Lower lobe of right lung (tissue), 2 donors: ENCODE results near the gene RAD23B. TPM values are rescaled to one million over a fixed set of nuclear protein-coding genes. Genes with fewer than 3 reads are reported as not detected.

ENCODE experiments used
- ATAC-seq, 2 donors: fragments of 200-7000 bp; cut with Tn5 transposase; one replicate each; pipeline ENCODE4 v1.9.1; 2020 to 2022; ENCODE audit warnings: mild to moderate bottlenecking in 2 of 2, moderate library complexity in 2 of 2
- DNase-seq: peaks from one replicate; pipeline ENCODE4 v3.0.0-alpha.2; 2020
- H3K27ac ChIP-seq: fragments of 200-600 bp; one replicate; pipeline ENCODE4 v1.8.0; 2022
- H3K27me3 ChIP-seq: fragments of 200-600 bp; one replicate; pipeline ENCODE4 v1.8.0; 2022; ENCODE audit warnings: low read depth
- H3K36me3 ChIP-seq: fragments of 200-600 bp; one replicate; pipeline ENCODE4 v1.8.0; 2022; ENCODE audit warnings: mild to moderate bottlenecking
- H3K4me1 ChIP-seq: fragments of 200-600 bp; one replicate; pipeline ENCODE4 v1.8.0; 2022
- H3K4me3 ChIP-seq: fragments of 200-600 bp; one replicate; pipeline ENCODE4 v1.8.0; 2022; ENCODE audit warnings: mild to moderate bottlenecking
- H3K9me3 ChIP-seq: fragments of 200-600 bp; one replicate; pipeline ENCODE4 v1.8.0; 2022
- CTCF ChIP-seq: fragments of 200-600 bp; IDR thresholded peaks from one replicate; pipeline ENCODE4 v1.8.0; 2022; ENCODE audit warnings: antibody characterized with exemption, mild to moderate bottlenecking
- intact Hi-C: fragments of 100-400 bp; cut with DNase I; formaldehyde crosslinking; loops from one replicate; pipeline ENCODE4 v1.11.0; 2022
- total RNA-seq: library from RNA; stranded (reverse); fragmentation: NEBNext Ultra II Directional; extraction: Animal tissue kit (Norgen Biotek cat#: 25700); gene quantifications from one replicate; pipeline ENCODE4 v1.2.1, GENCODE V29; 2021
- donor health status: DM: no; HTN: yes; CAD: no; lungs with severe emphysema.

RAD23B gene
- total RNA-seq, 1 donor from 2014 or later, result 95.4 TPM

GRCh38 chr9:107361816-107362215 lies 78.7 kb downstream of the RAD23B start:
- ATAC-seq, result no peak

GRCh38 chr9:107363516-107364152 lies 80.6 kb downstream of the RAD23B start:
- H3K36me3 ChIP-seq, result no peaks in the 10 kb centered on the region
- no peak overlapping the region for H3K4me3 ChIP-seq
- H3K9me3 ChIP-seq, result no peaks in the 10 kb centered on the region
- DNase-seq (no peak), ATAC-seq (peak in 1 of 2 donors; percentile 34)
- H3K4me1 ChIP-seq, result no peaks in the 10 kb centered on the region
- TF ChIP-seq CTCF, result no peak
- intact Hi-C loops, result no loop called here
- no peak overlapping the region for H3K27ac ChIP-seq
- no peaks in the 10 kb centered on the region for H3K27me3 ChIP-seq

More at GRCh38 chr9:107361816-107362215, 78.7 kb downstream of the RAD23B start:
- H3K27me3 ChIP-seq, result no peaks in the 10 kb centered on the region
- no peak for TF ChIP-seq CTCF
- no peaks in the 10 kb centered on the region for H3K9me3 ChIP-seq
- intact Hi-C loops, result no loop called here
- H3K4me1 ChIP-seq, result no peaks in the 10 kb centered on the region
- H3K27ac ChIP-seq, result no peak overlapping the region
- H3K36me3 ChIP-seq, result no peaks in the 10 kb centered on the region
- no peak overlapping the region for H3K4me3 ChIP-seq
- no peak for DNase-seq

- DNase-seq (no peak), ATAC-seq (no peak)
- H3K4me1 ChIP-seq, result no peaks in the 10 kb centered on the region
These were observed 84.8 kb downstream of the RAD23B start for GRCh38 chr9:107367727-107368502.

DNA sequence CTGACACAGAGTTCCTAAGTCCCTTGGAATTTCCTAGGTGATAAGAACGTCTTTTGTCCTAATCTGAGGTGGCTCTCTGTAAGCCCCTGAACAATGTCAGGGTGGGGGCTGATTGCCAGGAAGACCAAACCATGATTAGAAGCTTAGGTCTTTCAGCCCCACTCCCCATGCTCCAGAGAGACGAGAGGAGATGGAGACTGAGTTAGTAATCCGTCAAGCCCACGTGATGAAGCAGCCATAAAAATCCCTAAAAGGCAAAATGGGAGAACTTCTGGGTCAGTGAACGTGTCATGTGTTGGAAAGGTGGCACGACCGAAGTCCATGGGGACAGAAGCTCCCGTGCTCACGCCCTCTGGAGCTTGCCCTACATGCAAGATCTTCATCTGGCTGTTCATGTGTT lies 85.6 kb downstream of the RAD23B start:
- Histone ChIP-seq H3K36me3 (no peaks in the 10 kb centered on the region), H3K4me3 (no peak overlapping the region), H3K27me3 (no peaks in the 10 kb centered on the region), H3K4me1 (no peaks in the 10 kb centered on the region), H3K27ac (no peak overlapping the region), H3K9me3 (no peaks in the 10 kb centered on the region)
- ATAC-seq, result no peak
- no peak for DNase-seq
- no peak for TF ChIP-seq CTCF
- intact Hi-C loops, result no loop called here

More at GRCh38 chr9:107367727-107368502, 84.8 kb downstream of the RAD23B start:
- H3K9me3 ChIP-seq, result no peaks in the 10 kb centered on the region
- no peaks in the 10 kb centered on the region for H3K36me3 ChIP-seq
- TF ChIP-seq CTCF, result no peak
- intact Hi-C loops, result no loop called here
- no peak overlapping the region for H3K27ac ChIP-seq
- H3K27me3 ChIP-seq, result no peaks in the 10 kb centered on the region
- no peak overlapping the region for H3K4me3 ChIP-seq

DNA sequence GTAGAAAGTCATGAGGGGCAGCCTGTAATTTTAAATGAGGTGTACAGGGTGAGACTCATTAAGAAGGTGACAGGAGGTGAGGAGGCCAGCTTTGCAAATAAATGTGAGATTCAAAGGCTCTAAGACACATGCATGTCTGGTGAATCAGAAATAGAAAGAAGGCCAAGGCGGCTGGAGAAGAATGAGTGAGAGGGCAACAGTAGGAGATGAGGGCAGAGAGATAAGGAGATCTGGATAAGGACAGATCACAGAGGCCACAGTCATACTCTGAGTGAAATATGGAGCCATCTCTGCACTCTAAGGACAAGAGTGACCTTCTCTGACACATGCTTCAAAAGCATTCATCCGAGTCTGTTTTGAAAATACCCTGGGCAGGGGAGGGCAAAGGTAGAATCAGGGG lies 90.7 kb downstream of the RAD23B start:
- DNase-seq, result no peak
- no peak for TF ChIP-seq CTCF
- H3K36me3 ChIP-seq, result no peaks in the 10 kb centered on the region
- no peaks in the 10 kb centered on the region for H3K9me3 ChIP-seq
- H3K4me3 ChIP-seq, result no peak overlapping the region
- no peaks in the 10 kb centered on the region for H3K4me1 ChIP-seq
- H3K27ac ChIP-seq, result no peak overlapping the region
- no peaks in the 10 kb centered on the region for H3K27me3 ChIP-seq
- intact Hi-C loops, result no loop called here
- ATAC-seq, result no peak
